NK-92 (cell line): ENCODE measurements around the gene ASRGL1.
"Not testable (repeated sequence)": the region's sequence is repeated elsewhere in the genome, so short reads cannot be mapped to it uniquely, and the experiment has no call there.

ENCODE experiments used
- DNase-seq: peaks from one replicate; lab custom pipeline; 2025; ENCODE audit not compliant: unreplicated experiment; lab: John Stamatoyannopoulos, UW

ASRGL1 gene

DNA sequence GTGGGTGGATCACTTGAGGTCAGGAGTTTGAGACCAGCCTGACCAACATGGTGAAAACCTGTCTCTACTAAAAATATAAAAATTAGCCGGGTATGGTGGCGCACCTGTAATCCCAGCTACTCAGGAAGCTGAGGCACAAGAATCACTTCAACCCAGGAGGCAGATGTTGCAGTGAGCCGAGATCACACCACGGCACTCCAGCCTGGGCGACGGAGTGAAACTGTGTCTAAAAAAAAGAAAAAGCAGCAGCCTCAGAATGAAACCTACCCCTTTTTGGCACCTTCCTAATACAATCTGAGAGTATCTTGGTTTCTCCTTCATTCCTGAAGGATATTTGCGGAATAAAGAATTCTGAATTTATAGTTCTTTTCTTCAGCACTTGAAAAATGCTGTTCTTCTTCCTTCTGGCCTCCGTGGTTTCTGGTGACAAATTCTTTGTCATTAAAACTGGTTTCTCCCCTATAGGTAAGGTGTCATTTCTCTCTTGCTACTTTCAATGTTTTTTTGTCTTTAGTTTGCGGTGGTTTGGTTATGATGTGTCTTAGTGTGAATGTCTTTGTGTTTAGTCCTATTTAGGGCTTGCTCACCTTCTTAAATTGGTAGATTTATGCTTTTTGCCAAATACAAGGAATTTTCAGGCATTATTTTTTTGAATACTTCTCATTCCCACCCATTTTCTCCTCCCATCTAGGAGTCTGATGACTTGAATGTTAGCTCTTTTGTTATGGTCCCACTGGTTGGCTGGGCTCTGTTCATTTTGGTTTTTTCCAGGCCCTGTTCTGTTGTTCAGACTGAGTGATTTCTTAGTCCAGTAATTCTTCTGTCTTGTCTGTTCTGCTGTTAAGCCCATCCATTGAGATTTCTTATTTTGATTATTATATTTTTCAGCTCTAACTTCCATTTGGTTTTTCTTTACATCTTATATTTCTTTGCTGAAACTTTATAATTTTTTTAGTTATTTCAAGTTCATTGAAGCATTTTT is 15.4 kb downstream of the ASRGL1 start:
- no peak for DNase-seq

DNA sequence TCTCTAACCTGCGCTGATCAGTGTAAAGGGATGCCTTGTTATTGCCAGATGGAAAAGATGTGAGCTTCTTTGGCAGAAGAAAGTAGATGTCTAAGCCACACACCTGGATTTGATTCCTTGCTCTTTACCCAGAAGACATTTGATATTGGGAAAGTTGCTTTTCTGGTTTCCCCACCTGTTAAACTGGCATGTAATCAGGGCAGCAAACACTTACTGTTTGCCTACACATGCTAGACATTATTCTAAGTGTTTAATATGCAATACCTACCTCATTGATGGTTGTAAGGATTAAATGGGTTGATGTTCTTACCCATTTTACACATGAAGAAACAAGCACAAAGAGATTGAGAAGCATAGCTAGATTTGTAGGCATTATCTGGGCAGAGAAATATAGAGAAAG is 16.6 kb downstream of the ASRGL1 start:
- DNase-seq = no peak

DNA sequence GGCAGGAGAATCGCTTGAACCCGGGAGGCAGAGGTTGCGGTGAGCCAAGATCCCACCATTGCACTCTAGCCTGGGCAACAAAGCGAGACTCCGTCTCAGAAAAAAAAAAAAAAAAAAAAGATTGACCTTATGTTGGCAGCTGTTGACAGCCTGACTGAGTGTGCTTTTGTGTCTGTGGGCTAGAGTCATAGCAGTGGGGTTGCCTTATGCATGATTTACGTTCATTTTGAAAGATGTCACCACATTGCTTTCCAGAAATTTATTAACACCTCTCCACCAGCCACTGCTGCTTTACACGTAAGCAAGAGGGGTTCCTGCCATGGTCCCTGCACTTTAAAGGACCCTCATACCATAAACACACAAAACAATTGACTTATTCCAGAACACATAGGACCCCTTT is 21.0 kb downstream of the ASRGL1 start:
- no peak for DNase-seq

DNA sequence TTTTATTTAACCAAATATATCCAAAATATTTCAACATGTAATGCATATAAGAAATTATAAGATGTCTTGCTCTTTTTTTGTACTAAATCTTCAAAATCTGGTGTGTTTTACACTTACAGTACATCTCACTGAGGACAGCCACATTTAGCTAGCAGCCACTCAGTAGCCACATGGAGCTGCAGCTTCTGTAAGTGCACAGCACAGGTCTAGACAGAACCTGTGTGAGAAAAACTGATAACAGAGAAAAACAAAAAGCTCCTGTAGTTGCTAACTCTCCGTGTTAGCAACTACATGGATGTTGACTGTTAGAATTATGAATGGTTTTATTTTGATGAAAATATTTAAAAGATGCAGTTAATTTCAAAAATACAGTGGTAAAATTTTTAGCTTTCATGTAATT is 22.2 kb downstream of the ASRGL1 start:
- no peak for DNase-seq

DNA sequence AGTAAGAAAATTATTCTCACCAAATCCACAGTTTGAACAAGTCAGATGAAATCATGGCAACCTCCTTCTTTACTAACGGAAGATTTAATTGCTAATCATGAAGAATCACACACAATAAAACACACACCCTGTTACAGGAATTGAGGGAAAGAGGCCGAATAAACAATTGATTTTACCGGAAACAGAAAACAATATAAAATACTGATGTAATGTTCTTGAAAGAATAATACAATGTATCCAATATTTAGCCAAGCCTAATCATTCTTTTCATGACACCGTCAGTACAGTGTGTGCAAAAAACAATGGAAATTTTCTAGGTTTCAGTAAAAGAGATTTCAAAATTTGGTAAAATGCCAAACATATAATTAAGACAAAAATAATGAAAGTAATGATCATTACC is 23.4 kb downstream of the ASRGL1 start:
- DNase-seq = no peak

DNA sequence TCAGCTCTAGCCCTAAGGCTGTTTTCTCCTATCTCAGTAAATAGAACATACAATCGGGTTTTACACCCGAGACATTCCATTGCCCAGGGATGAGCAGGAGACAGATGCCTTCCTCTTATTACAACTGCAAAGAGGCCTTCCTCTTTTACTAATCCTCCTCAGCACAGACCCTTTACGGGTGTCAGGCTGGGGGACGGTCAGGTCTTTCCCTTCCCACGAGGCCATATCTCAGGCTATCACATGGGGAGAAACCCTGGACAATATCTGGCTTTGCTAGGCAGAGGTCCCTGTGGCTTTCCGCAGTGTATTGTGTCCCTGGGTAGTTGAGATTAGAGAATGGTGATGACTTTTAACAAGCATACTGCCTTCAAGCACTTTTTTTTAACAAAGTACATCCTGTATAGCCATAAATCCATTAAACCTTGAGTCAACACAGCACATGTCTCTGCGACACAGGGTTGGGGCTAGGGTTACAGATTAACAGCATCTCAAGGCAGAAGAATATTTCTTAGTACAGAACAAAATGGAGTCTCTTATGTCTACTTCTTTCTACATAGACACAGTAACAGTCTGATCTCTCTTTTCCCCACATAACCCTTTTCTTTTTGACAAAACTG is 31.7 kb downstream of the ASRGL1 start:
- not testable (repeated sequence) for DNase-seq

GRCh38 chr11:62370743-62371440 is 33.6 kb downstream of the ASRGL1 start:
- no peak for DNase-seq

GRCh38 chr11:62372871-62373270 is 35.6 kb downstream of the ASRGL1 start:
- no peak for DNase-seq

GRCh38 chr11:62373464-62374119 is 36.3 kb downstream of the ASRGL1 start:
- DNase-seq = no peak

DNA sequence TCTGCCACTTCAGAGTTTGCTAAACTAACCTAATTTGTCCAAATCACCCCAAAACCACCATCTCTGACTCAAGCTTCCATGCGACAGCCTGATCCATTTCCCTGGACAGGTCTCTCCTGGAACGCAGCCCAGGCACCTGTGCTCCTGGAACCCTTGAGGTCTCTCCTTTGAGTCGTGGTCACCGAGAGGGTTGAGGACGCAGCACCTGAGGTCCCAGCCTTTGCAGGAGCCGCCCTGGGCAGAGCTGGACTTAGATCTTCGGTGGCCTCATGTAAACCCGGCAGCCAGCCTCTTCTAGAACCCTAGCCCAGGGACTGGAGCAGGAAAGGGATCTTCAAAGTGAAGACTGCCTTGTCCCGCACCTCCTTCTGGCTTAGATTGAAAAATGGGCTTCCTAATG is 37.6 kb downstream of the ASRGL1 start:
- no peak for DNase-seq

- not testable (repeated sequence) for DNase-seq
Measured at GRCh38 chr11:62378459-62379063, 41.3 kb downstream of the ASRGL1 start.

DNA sequence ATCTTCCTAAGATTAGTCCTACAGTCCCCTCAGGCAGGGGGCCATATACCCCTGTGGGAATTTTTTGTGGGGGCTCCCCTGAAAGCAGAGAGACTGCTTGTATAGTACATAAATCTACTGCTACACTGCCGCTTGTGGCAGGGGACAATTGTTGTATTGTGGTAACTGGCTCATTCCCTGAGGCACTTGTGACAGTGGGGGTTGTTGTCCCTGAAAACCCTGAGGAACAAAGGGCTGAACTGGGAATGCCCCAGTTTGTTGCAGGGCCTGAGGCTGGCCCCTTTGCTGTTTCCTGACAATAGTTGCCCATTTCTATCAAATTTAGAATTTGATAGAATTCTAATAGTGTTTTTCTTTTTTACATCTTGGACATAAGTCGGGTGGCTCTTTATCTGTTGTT is 42.3 kb downstream of the ASRGL1 start:
- not testable (repeated sequence) for DNase-seq

GRCh38 chr11:62380821-62381245 is 43.6 kb downstream of the ASRGL1 start:
- DNase-seq = not testable (repeated sequence)

- no peak for DNase-seq
Measured at GRCh38 chr11:62383822-62384221, 46.6 kb downstream of the ASRGL1 start.

- not testable (repeated sequence) for DNase-seq
Measured at GRCh38 chr11:62386083-62386482, 48.8 kb downstream of the ASRGL1 start.

GRCh38 chr11:62387381-62387780 is 50.1 kb downstream of the ASRGL1 start:
- no peak for DNase-seq

DNA sequence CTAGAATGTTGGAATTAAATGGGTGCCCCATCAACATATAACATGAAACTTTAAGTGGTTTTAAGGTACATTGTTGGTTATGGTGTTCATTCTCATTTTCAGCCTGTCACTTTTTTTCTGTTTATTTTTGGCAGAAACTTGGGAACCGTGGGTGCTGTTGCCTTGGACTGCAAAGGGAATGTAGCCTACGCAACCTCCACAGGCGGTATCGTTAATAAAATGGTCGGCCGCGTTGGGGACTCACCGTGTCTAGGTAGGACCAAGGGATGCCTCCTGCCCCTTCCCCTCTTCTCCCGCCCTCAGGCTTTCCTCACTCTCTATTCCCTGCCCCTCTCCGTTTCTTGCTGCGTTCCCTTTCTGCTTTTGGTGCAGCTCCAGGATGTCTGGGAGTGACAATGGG is 51.8 kb downstream of the ASRGL1 start:
- no peak for DNase-seq

GRCh38 chr11:62390237-62390636 is 53.0 kb downstream of the ASRGL1 start:
- DNase-seq = no peak

GRCh38 chr11:62390722-62391121 is 53.5 kb downstream of the ASRGL1 start:
- no peak for DNase-seq

DNA sequence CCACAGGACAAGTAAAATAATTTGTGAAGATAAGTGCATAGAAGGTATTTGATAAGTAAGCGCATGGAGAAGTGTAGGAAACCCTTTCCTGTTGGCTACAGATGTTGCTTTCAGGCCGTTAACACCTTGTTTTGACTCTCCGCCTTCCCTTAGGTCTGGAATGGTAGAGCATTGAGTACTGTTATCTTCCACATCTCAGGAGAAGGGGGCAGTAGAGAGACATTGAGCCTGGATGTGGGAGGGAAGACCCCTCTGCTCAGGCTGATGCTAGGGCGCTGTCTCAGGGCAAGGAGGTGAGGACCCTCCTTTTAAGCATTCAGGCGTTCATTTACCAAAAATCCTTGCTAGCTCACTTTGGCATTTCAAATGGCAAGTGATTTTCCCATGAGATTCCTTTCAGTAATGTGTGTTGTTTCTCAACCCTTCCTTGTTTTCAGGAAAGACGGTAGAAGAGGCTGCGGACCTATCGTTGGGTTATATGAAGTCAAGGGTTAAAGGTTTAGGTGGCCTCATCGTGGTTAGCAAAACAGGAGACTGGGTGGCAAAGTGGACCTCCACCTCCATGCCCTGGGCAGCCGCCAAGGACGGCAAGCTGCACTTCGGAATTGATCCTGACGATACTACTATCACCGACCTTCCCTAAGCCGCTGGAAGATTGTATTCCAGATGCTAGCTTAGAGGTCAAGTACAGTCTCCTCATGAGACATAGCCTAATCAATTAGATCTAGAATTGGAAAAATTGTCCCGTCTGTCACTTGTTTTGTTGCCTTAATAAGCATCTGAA is 54.6 kb downstream of the ASRGL1 start:
- no peak for DNase-seq
